H1 (cell line): Measurements from ENCODE around the gene CCDC9B. TPM values are rescaled to one million over a fixed set of nuclear protein-coding genes. Genes with fewer than 3 reads are reported as not detected.

Source experiments
- CTCF ChIA-PET: fragments of 300-600 bp; sonication (Branson Sonifier 250); formaldehyde crosslinking; loops from one replicate; lab custom pipeline; 2021; ENCODE audit not compliant: partially characterized antibody; lab: Charles Lee
- POLR2A ChIA-PET: fragments of 300-600 bp; sonication (Branson Sonifier 250); formaldehyde crosslinking; loops from one replicate; lab custom pipeline; 2021; ENCODE audit warnings: inconsistent platforms; ENCODE audit not compliant: partially characterized antibody; lab: Charles Lee
- DNase-seq, 2 experiments: peaks; one replicate each; pipeline versions ENCODE4 v3.0.0 to v3.0.0-alpha.2; 2010 to 2022; ENCODE audit warnings: low spot score in 2 of 2, low read depth in 1 of 2, mixed read lengths in 1 of 2
- FAIRE-seq: peaks from 2 replicates; lab custom pipeline; 2011; peaks lifted over from hg19 to GRCh38; lab: Jason Lieb, UNC
- H2AFZ ChIP-seq: 2 replicates; pipeline ENCODE4 v1.8.1; 2012; ENCODE audit warnings: low read length, inconsistent platforms
- H2AK5ac ChIP-seq: 2 replicates; pipeline ENCODE4 v1.6.1; 2013; ENCODE audit warnings: low read depth, low read length
- H2BK120ac ChIP-seq: replicated peaks from 2 replicates; pipeline ENCODE3; 2013; ENCODE audit warnings: low read depth, low read length, inconsistent platforms
- H2BK12ac ChIP-seq: 2 replicates; pipeline ENCODE4 v1.6.1; 2013; ENCODE audit warnings: low read depth, low read length
- H2BK15ac ChIP-seq: 2 replicates; pipeline ENCODE4 v1.6.1; 2013; ENCODE audit warnings: low read length
- H2BK20ac ChIP-seq: 2 replicates; pipeline ENCODE4 v1.6.1; 2013; ENCODE audit warnings: low read length
- H2BK5ac ChIP-seq: 2 replicates; pipeline ENCODE4 v1.6.1; 2013; ENCODE audit warnings: low read depth, low read length
- H3K14ac ChIP-seq: 2 replicates; pipeline ENCODE4 v1.6.1; 2013; ENCODE audit warnings: inconsistent platforms; ENCODE audit not compliant: insufficient read length
- H3K18ac ChIP-seq: 2 replicates; pipeline ENCODE4 v1.6.1; 2013; ENCODE audit warnings: low read length; ENCODE audit errors: extremely low read depth
- H3K23ac ChIP-seq: 2 replicates; pipeline ENCODE4 v1.6.1; 2013; ENCODE audit warnings: inconsistent platforms; ENCODE audit not compliant: insufficient read length
- H3K23me2 ChIP-seq: 2 replicates; pipeline ENCODE4 v1.6.1; 2013; ENCODE audit warnings: low read depth, low read length
- H3K27ac ChIP-seq: 2 replicates; pipeline ENCODE4 v1.6.1; 2011; ENCODE audit warnings: low read depth, low read length, inconsistent platforms
- H3K27me3 ChIP-seq, 4 experiments: replicated peaks in 1 of 4; 1 replicate in 1 of 4; 2 replicates in 3 of 4; pipeline versions ENCODE4 v1.6.1 to v1.8.1; 2011 to 2013; ENCODE audit warnings: low read length in 3 of 4, mild to moderate bottlenecking in 3 of 4, inconsistent platforms in 2 of 4, mixed read lengths in 2 of 4, moderate library complexity in 1 of 4; ENCODE audit not compliant: control insufficient read depth in 3 of 4, insufficient read depth in 3 of 4; ENCODE audit errors: extremely low read depth in 1 of 4
- H3K36me3 ChIP-seq, 4 experiments: 2 replicates each; pipeline versions ENCODE4 v1.6.1 to v1.8.1; 2011 to 2013; ENCODE audit warnings: mild to moderate bottlenecking in 4 of 4, low read length in 3 of 4, moderate library complexity in 2 of 4, control low read depth in 1 of 4, inconsistent platforms in 1 of 4; ENCODE audit not compliant: insufficient read depth in 4 of 4, control insufficient read depth in 2 of 4
- H3K4ac ChIP-seq: replicated peaks from 2 replicates; pipeline ENCODE3; 2013; ENCODE audit warnings: low read length, low read depth, mixed read lengths, inconsistent platforms; ENCODE audit not compliant: insufficient read length
- H3K4me1 ChIP-seq, 4 experiments: replicated peaks in 1 of 4; 1 replicate in 1 of 4; 2 replicates in 3 of 4; pipeline versions ENCODE4 v1.6.1 to v1.8.1; 2011 to 2013; ENCODE audit warnings: low read length in 3 of 4, inconsistent platforms in 2 of 4, mixed read lengths in 1 of 4; ENCODE audit not compliant: insufficient read depth in 4 of 4, control insufficient read depth in 3 of 4
- H3K4me2 ChIP-seq, 2 experiments: 2 replicates each; pipeline versions ENCODE4 v1.6.1 to v1.8.1; 2011 to 2013; ENCODE audit warnings: low read depth in 2 of 2, low read length in 2 of 2, control low read depth in 1 of 2, inconsistent platforms in 1 of 2, mild to moderate bottlenecking in 1 of 2; ENCODE audit not compliant: insufficient read depth in 1 of 2
- H3K4me3 ChIP-seq, 4 experiments: fragments of 200-600, 300-600 bp in 1 of 4; sonication (generic), shearing (Covaris generic), sonication (Bioruptor Twin) in 1 of 4; 2 replicates each; pipeline versions ENCODE4 v1.5.1 to v1.8.1; 2011 to 2016; ENCODE audit warnings: low read length in 4 of 4, low read depth in 3 of 4, control low read depth in 2 of 4, inconsistent platforms in 2 of 4, mild to moderate bottlenecking in 2 of 4, mixed read lengths in 1 of 4, moderate library complexity in 1 of 4; ENCODE audit not compliant: insufficient read depth in 2 of 4; ENCODE audit errors: extremely low read depth in 1 of 4
- H3K56ac ChIP-seq: replicated peaks from 2 replicates; pipeline ENCODE3; 2013; ENCODE audit warnings: low read depth, mild to moderate bottlenecking, mixed read lengths, low read length, inconsistent platforms; ENCODE audit not compliant: insufficient read length
- H3K79me1 ChIP-seq: 2 replicates; pipeline ENCODE4 v1.6.1; 2013; ENCODE audit warnings: low read depth, low read length, control low read depth
- H3K79me2 ChIP-seq, 2 experiments: 2 replicates each; pipeline versions ENCODE4 v1.6.1 to v1.8.1; 2012 to 2013; ENCODE audit warnings: low read length in 2 of 2, mild to moderate bottlenecking in 2 of 2, inconsistent platforms in 1 of 2; ENCODE audit not compliant: insufficient read depth in 2 of 2, control insufficient read depth in 1 of 2
- H3K9ac ChIP-seq, 4 experiments: replicated peaks in 1 of 4; 1 replicate in 1 of 4; 2 replicates in 3 of 4; pipeline versions ENCODE4 v1.6.1 to v1.8.1; 2011 to 2013; ENCODE audit warnings: low read depth in 3 of 4, low read length in 3 of 4, control low read depth in 2 of 4, mild to moderate bottlenecking in 2 of 4, moderate library complexity in 2 of 4, inconsistent platforms in 1 of 4; ENCODE audit errors: extremely low read depth in 1 of 4
- H3K9me3 ChIP-seq, 2 experiments: 2 replicates each; pipeline versions ENCODE4 v1.6.1 to v1.8.1; 2012 to 2013; ENCODE audit warnings: mild to moderate bottlenecking in 2 of 2, moderate library complexity in 2 of 2, control low read depth in 1 of 2, inconsistent platforms in 1 of 2, low read depth in 1 of 2, low read length in 1 of 2, mixed read lengths in 1 of 2; ENCODE audit not compliant: insufficient read depth in 2 of 2
- H4K20me1 ChIP-seq, 2 experiments: replicated peaks in 1 of 2; 2 replicates each; pipeline versions ENCODE3 to v1.8.1; 2011 to 2013; ENCODE audit warnings: inconsistent platforms in 2 of 2, low read length in 2 of 2, mild to moderate bottlenecking in 1 of 2; ENCODE audit not compliant: insufficient read depth in 2 of 2, control insufficient read depth in 1 of 2
- H4K5ac ChIP-seq: 2 replicates; pipeline ENCODE4 v1.6.1; 2013; ENCODE audit warnings: low read length, low read depth, mixed read lengths, inconsistent platforms; ENCODE audit not compliant: insufficient read length
- H4K8ac ChIP-seq: 2 replicates; pipeline ENCODE4 v1.8.0; 2013; ENCODE audit warnings: mild to moderate bottlenecking, moderate library complexity, low read length, inconsistent platforms; ENCODE audit not compliant: insufficient read depth; ENCODE audit errors: extremely low read depth
- H4K91ac ChIP-seq: replicated peaks from 2 replicates; pipeline ENCODE3; 2013; ENCODE audit warnings: low read length, mixed read lengths, inconsistent platforms; ENCODE audit not compliant: insufficient read length
- GTF2F1 ChIP-seq: IDR thresholded peaks from 2 replicates; pipeline ENCODE4 v1.6.1; 2012; ENCODE audit warnings: low read depth, low read length, improper control_type of control experiment, borderline replicate concordance
- MAFK ChIP-seq: IDR thresholded peaks from 2 replicates; pipeline ENCODE4 v1.6.1; 2012; ENCODE audit warnings: low read depth, mild to moderate bottlenecking, improper control_type of control experiment, low read length
- NRF1 ChIP-seq: IDR thresholded peaks from 2 replicates; pipeline ENCODE4 v1.6.1; 2011; ENCODE audit warnings: mild to moderate bottlenecking, low read depth, low read length, improper control_type of control experiment
- PHF8 ChIP-seq: fragments of 200-600 bp; sonication (generic); conservative IDR thresholded peaks from 2 replicates; pipeline ENCODE4 v1.7.1; 2012; ENCODE audit warnings: low read depth, mild to moderate bottlenecking, inconsistent platforms, low read length, moderate library complexity
- TAF1 ChIP-seq: IDR thresholded peaks from 2 replicates; pipeline ENCODE4 v1.6.1; 2011; ENCODE audit warnings: mild to moderate bottlenecking, low read depth, low read length
- TCF12 ChIP-seq: IDR thresholded peaks from 2 replicates; pipeline ENCODE4 v1.6.1; 2011; ENCODE audit warnings: low read depth, mild to moderate bottlenecking, low read length
- WGBS, 2 experiments: shearing (Covaris generic) in 1 of 2; methylation state at CpG; one replicate each; pipeline versions ENCODE4 v1.1.6 to v1.1.7; 2013 to 2015; ENCODE audit warnings: low lambda C conversion rate in 2 of 2, mixed read lengths in 2 of 2, inconsistent platforms in 1 of 2, low coverage in 1 of 2, missing lambda C conversion rate in 1 of 2; ENCODE audit not compliant: insufficient replicate concordance in 2 of 2, insufficient coverage in 1 of 2, insufficient read length in 1 of 2; ENCODE audit errors: extremely low coverage in 1 of 2, missing lambda C conversion rate in 1 of 2; 5-methylcytosine and 5-hydroxymethylcytosine counted together
- polyA plus RNA-seq, 7 experiments: library from polyadenylated mRNA; depleted of rRNA in 3 of 7; stranded (reverse) in 5 of 7; unstranded in 2 of 7; fragments of >200 nt in 5 of 7; fragments of 200-250 nt in 2 of 7; gene quantifications; 1 replicate in 5 of 7; 2 replicates in 1 of 7; 4 replicates in 1 of 7; pipeline versions ENCODE4 v1.2.1 to v1.2.3, GENCODE V29; 2011 to 2013; ENCODE audit warnings: missing spikeins in 2 of 7, mixed read lengths in 2 of 7
- total RNA-seq: library from RNA; stranded (reverse); fragmentation: NEBNext Ultra II Directional; extraction: Animal tissue kit (Norgen Biotek cat#: 25700); gene quantifications from 2 replicates; pipeline ENCODE4 v1.2.1, GENCODE V29; 2021
- TF ChIP-seq, protein P1 (sequence below), 3 experiments: IDR thresholded peaks; 1 replicate in 2 of 3; 2 replicates in 1 of 3; pipeline versions ENCODE4 v1.5.1 to v1.6.1; 2011; ENCODE audit warnings: low read length in 3 of 3, mild to moderate bottlenecking in 3 of 3, inconsistent platforms in 2 of 3, low read depth in 1 of 3, moderate library complexity in 1 of 3; ENCODE audit not compliant: insufficient read depth in 1 of 3; ENCODE audit errors: control extremely low read depth in 1 of 3
- TF ChIP-seq, protein P2 (sequence below): IDR thresholded peaks from 2 replicates; pipeline ENCODE4 v1.6.1; 2012; ENCODE audit warnings: inconsistent platforms

Gene CCDC9B
- total and polyA plus RNA-seq, 2 of the 8 experiments (the other 6 are each of a cell fraction or from before 2014, with no cell fraction given), result 0.45 to 0.78 TPM

DNA sequence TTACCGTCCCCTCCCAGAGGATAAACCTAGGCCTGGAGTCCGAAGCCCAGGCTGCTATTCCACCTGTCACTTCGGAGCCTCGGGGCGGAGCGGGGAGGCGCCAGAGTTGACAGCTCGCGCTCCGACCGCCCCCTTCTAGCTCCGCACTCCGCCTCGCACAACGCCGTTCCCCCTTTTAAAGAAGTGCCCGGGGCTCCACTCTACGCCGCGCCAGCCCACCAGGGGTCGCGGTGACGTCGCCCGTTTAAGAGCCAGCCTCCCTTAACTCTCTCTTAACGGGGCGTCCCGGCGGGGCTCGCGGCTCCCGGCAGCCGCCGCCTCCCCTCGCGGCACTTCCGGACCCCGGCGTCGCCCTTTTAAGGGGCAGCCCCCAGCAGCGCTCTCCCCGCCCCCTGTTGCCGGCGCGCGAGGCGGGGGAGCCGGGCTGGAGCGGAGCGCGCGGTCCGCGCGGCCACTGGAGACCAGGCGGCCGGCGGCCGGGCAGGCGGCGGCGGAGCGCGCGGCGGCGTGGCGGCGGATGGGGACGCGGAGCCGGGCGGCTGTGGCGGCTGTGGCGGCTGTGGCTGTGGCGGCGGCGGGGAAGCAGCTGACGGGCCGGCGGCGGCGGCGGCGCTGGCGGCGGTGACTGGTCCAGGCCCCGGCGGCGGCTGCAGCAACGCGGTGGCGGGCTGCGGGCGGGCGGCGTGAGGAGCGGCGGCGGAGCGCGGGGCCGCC is 17.3 kb downstream of the CCDC9B start, which contains the start of gene INAFM2:
TSS of gene INAFM2 (plus strand) at position 454 of the 714 bp plus-strand sequence. CDS start 364 bp downstream, outside the sequence.
- peak within 1 kb of the TSS; percentile 43 for H3K18ac ChIP-seq
- POLR2A ChIA-PET, result interaction anchor here (0.8 to 2.2 kb wide), 8 partner anchors 9 to 54 kb away, joined by 3 to 13 read pairs (median 6); no protein-coding TSS in a partner anchor
- H2BK5ac ChIP-seq, result 0 out of 2 replicates have a peak within 1 kb of the TSS, but pooled peaks have one; percentile 11
- no peak within 1 kb of the TSS for H3K23ac ChIP-seq
- WGBS, 2 experiments, result 1% methylated on average over 38 of the region's 103 CpGs; no CpG with 5 or more reads in 1 of the 2 experiments
- H4K5ac ChIP-seq, result no peak within 1 kb of the TSS
- H3K56ac ChIP-seq, result peak within 1 kb of the TSS; percentile 13
- peak; percentile 90 to 92 for DNase-seq
- H4K8ac ChIP-seq, result no peak within 1 kb of the TSS; the same call in 1 of the 2 replicates
- no peak within 1 kb of the TSS for H3K4ac ChIP-seq
- CTCF ChIA-PET, result interaction anchor here (0.7 to 23.9 kb wide), 12 partner anchors 9 to 163 kb away, joined by 3 to 584 read pairs (median 5); partner anchors contain the start of genes ANKRD63, CCDC9B, IVD and PLCB2
- H4K20me1 ChIP-seq, result no peaks in the 10 kb centered on the region
- no peak within 1 kb of the TSS for H3K14ac ChIP-seq
- peaks cover 0 to 14% of the 10 kb centered on the region in 2 experiments; a peak in 3 of 4 replicates for H3K79me2 ChIP-seq
- 0 out of 2 replicates have a peak within 1 kb of the TSS, but pooled peaks have one; percentile 50 for H2BK15ac ChIP-seq
- peak within 1 kb of the TSS; percentile 82 to 90 for H3K4me2 ChIP-seq
- no peak within 1 kb of the TSS for H2BK20ac ChIP-seq
- peaks cover 0 to 4% (median 0%) of the 10 kb centered on the region in 4 experiments; a peak in 2 of 8 replicates for H3K36me3 ChIP-seq
- H2BK120ac ChIP-seq, result no peak within 1 kb of the TSS
- no peak within 1 kb of the TSS for H4K91ac ChIP-seq
- H2AFZ ChIP-seq, result no peak within 1 kb of the TSS
- no peak within 1 kb of the TSS for H2AK5ac ChIP-seq
- no peak for FAIRE-seq
- peak within 1 kb of the TSS; percentile 44 to 59 (median 52); a peak in 4 of 7 replicates for H3K9ac ChIP-seq
- peak within 1 kb of the TSS; percentile 62 to 79 (median 70) for H3K4me3 ChIP-seq
- no peak within 1 kb of the TSS for H3K27ac ChIP-seq
- no peak within 1 kb of the TSS for H2BK12ac ChIP-seq
- H3K9me3 ChIP-seq, result no peaks in the 10 kb centered on the region
- H3K27me3 ChIP-seq, result peaks cover 0 to 20% (median 9%) of the 10 kb centered on the region in 4 experiments; a peak in 4 of 7 replicates
- H3K79me1 ChIP-seq, result no peaks in the 10 kb centered on the region; the same call in 1 of the 2 replicates
- H3K4me1 ChIP-seq, result peaks cover 21 to 44% (median 31%) of the 10 kb centered on the region in 4 experiments
- H3K23me2 ChIP-seq, result peaks cover 13% of the 10 kb centered on the region
- TF ChIP-seq, protein P1, sequence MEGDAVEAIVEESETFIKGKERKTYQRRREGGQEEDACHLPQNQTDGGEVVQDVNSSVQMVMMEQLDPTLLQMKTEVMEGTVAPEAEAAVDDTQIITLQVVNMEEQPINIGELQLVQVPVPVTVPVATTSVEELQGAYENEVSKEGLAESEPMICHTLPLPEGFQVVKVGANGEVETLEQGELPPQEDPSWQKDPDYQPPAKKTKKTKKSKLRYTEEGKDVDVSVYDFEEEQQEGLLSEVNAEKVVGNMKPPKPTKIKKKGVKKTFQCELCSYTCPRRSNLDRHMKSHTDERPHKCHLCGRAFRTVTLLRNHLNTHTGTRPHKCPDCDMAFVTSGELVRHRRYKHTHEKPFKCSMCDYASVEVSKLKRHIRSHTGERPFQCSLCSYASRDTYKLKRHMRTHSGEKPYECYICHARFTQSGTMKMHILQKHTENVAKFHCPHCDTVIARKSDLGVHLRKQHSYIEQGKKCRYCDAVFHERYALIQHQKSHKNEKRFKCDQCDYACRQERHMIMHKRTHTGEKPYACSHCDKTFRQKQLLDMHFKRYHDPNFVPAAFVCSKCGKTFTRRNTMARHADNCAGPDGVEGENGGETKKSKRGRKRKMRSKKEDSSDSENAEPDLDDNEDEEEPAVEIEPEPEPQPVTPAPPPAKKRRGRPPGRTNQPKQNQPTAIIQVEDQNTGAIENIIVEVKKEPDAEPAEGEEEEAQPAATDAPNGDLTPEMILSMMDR (IDR thresholded peaks at IDR 0.05; ENCODE audit: control extremely low read depth in 1 of 3, insufficient read depth in 1 of 3, low read depth in 1 of 3, low read length in 3 of 3), result peak; percentile 22 to 36 (median 30)
- TF ChIP-seq TCF12, result 0 out of 2 replicates have a peak, but pooled peaks have one; percentile 69
- TF ChIP-seq TAF1, result peak; percentile 64
- no peak for TF ChIP-seq PHF8
- TF ChIP-seq, protein P2, sequence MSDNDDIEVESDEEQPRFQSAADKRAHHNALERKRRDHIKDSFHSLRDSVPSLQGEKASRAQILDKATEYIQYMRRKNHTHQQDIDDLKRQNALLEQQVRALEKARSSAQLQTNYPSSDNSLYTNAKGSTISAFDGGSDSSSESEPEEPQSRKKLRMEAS, result peak; percentile 98
- peak; percentile 13; the same call in 1 of the 2 replicates for TF ChIP-seq GTF2F1
- no peak for TF ChIP-seq MAFK
- no peak for TF ChIP-seq NRF1
